Measurements from ENCODE around the gene SDCBP2. TPM values are rescaled to one million over a fixed set of nuclear protein-coding genes. Genes with fewer than 3 reads are reported as not detected.

SDCBP2 gene
- total RNA-seq, 1 experiment from 2014 or later: 3.3 TPM

GRCh38 chr20:1266167-1266973 is 62.6 kb downstream of the SDCBP2 start, which contains the start of gene SNPH (continued):
- TF ChIP-seq ZNF396 (CRISPR knock-in tag; IDR thresholded peaks at IDR 0.05; ENCODE audit: borderline replicate concordance) (no peak), ETV6 (CRISPR knock-in tag; IDR thresholded peaks at IDR 0.05) (no peak), ZNF512 (CRISPR knock-in tag; IDR thresholded peaks at IDR 0.05; ENCODE audit: borderline replicate concordance) (no peak), ZNF317 (CRISPR knock-in tag; IDR thresholded peaks at IDR 0.05; ENCODE audit: borderline replicate concordance, low read depth) (no peak), MYBL2 (CRISPR knock-in tag; IDR thresholded peaks at IDR 0.05) (no peak), PRRX2 (CRISPR knock-in tag; IDR thresholded peaks at IDR 0.05) (no peak), NFATC4 (CRISPR knock-in tag; IDR thresholded peaks at IDR 0.05) (no peak), CREB1 (CRISPR knock-in tag; IDR thresholded peaks at IDR 0.05) (no peak), FOXK1 (CRISPR knock-in tag; IDR thresholded peaks at IDR 0.05) (no peak), RELA (CRISPR knock-in tag; IDR thresholded peaks at IDR 0.05; ENCODE audit: borderline replicate concordance) (no peak), USF1 (CRISPR knock-in tag; IDR thresholded peaks at IDR 0.05) (no peak), ZNF121 (CRISPR knock-in tag; IDR thresholded peaks at IDR 0.05) (no peak), E2F5 (CRISPR knock-in tag; IDR thresholded peaks at IDR 0.05) (no peak), CTCF (IDR thresholded peaks at IDR 0.05) (no peak), ZNF423 (CRISPR knock-in tag; IDR thresholded peaks at IDR 0.05) (peak; percentile 51; the same call in 1 of the 2 replicates), HMGXB4 (CRISPR knock-in tag; IDR thresholded peaks at IDR 0.05) (peak; percentile 37; the same call in 1 of the 2 replicates), IRF1 (CRISPR knock-in tag; IDR thresholded peaks at IDR 0.05) (no peak), USF2 (CRISPR knock-in tag; IDR thresholded peaks at IDR 0.05) (no peak)
